Panc1 (cell line): ENCODE measurements around the gene OBP2A. TPM values are rescaled to one million over a fixed set of nuclear protein-coding genes. Genes with fewer than 3 reads are reported as not detected.

Experiments used
- ATAC-seq: fragments of 200-7000 bp; cut with Tn5 transposase; 2 replicates; pipeline ENCODE4 v1.9.1; 2020; ENCODE audit warnings: mild to moderate bottlenecking, moderate library complexity
- BruUV-seq: library from RNA; stranded (reverse); fragments of 400-500 nt; replicated peaks from 2 replicates; lab custom pipeline; 2021; lab: Mats Ljungman, UMichigan
- CTCF ChIA-PET: fragments of 300-600 bp; sonication (Branson Sonifier 250); formaldehyde crosslinking; loops from one replicate; lab custom pipeline; 2022; ENCODE audit warnings: antibody characterized with exemption; lab: Charles Lee
- POLR2A ChIA-PET: fragments of 300-600 bp; sonication (Branson Sonifier 250); formaldehyde crosslinking; loops from one replicate; lab custom pipeline; 2022; ENCODE audit warnings: antibody characterized with exemption; lab: Charles Lee
- DNase-seq: peaks from one replicate; pipeline ENCODE4 v3.0.0-alpha.2; 2010; ENCODE audit warnings: low read depth, low spot score
- H3K27ac ChIP-seq: 2 replicates; pipeline ENCODE4 v1.5.1; 2011; ENCODE audit warnings: mild to moderate bottlenecking, low read length, inconsistent platforms
- H3K27me3 ChIP-seq: fragments of 200-500 bp; sonication (Bioruptor generic); 2 replicates; pipeline ENCODE4 v1.6.0; 2014; ENCODE audit warnings: low read length, inconsistent platforms; ENCODE audit not compliant: control insufficient read depth, insufficient read depth
- H3K36me3 ChIP-seq: fragments of 200-500 bp; sonication (Bioruptor generic); 2 replicates; pipeline ENCODE4 v1.5.1; 2014; ENCODE audit warnings: inconsistent platforms, mild to moderate bottlenecking, low read length, moderate library complexity; ENCODE audit not compliant: control insufficient read depth, insufficient read depth
- H3K4me1 ChIP-seq: 2 replicates; pipeline ENCODE4 v1.5.1; 2011; ENCODE audit warnings: inconsistent platforms, mild to moderate bottlenecking, low read length, moderate library complexity; ENCODE audit not compliant: control insufficient read depth, insufficient read depth
- H3K4me3 ChIP-seq, 2 experiments: 2 replicates each; pipeline ENCODE4 v1.5.1; 2011 to 2012; ENCODE audit warnings: low read depth in 2 of 2, low read length in 2 of 2, mild to moderate bottlenecking in 2 of 2, inconsistent platforms in 1 of 2, moderate library complexity in 1 of 2
- H3K9me3 ChIP-seq: fragments of 200-500 bp; sonication (Bioruptor generic); 2 replicates; pipeline ENCODE4 v1.5.1; 2014; ENCODE audit warnings: low read depth, mild to moderate bottlenecking, inconsistent platforms, low read length, moderate library complexity; ENCODE audit not compliant: control insufficient read depth, insufficient read depth
- POLR2AphosphoS5 ChIP-seq: IDR thresholded peaks from 2 replicates; pipeline ENCODE4 v1.6.1; 2012; ENCODE audit warnings: mild to moderate bottlenecking, low read depth, low read length, moderate library complexity
- SIN3A ChIP-seq: IDR thresholded peaks from 2 replicates; pipeline ENCODE4 v1.6.1; 2012; ENCODE audit warnings: low read depth, mild to moderate bottlenecking, low read length, moderate library complexity, borderline replicate concordance; ENCODE audit not compliant: insufficient read depth
- TCF7L2 ChIP-seq: IDR thresholded peaks from 2 replicates; pipeline ENCODE4 v1.6.1; 2011; ENCODE audit warnings: mild to moderate bottlenecking, low read depth, low read length, inconsistent platforms
- in situ Hi-C: cut with HindIII; loops from 2 replicates; pipeline ENCODE4 v1.10.0; 2016; ENCODE audit warnings: low sequenced_read_pairs, low pct_unique_long_range_greater_than_20kb
- intact Hi-C: fragments of 100-400 bp; cut with micrococcal nuclease; formaldehyde crosslinking; loops from one replicate; pipeline ENCODE4 v1.10.0; 2022; ENCODE audit not compliant: unreplicated experiment
- total RNA-seq: library from RNA; stranded (reverse); gene quantifications from one replicate; pipeline ENCODE4 v1.2.1, GENCODE V29; 2021; ENCODE audit not compliant: unreplicated experiment
- TF ChIP-seq, protein P1 (sequence below): fragments of 450-650 bp; IDR thresholded peaks from 2 replicates; pipeline ENCODE4 v1.5.1; 2017; ENCODE audit warnings: mild to moderate bottlenecking
- TF ChIP-seq, protein P2 (sequence below), 2 experiments: IDR thresholded peaks; 2 replicates each; pipeline ENCODE4 v1.6.1; 2011 to 2012; ENCODE audit warnings: low read depth in 2 of 2, control low read depth in 1 of 2, low read length in 1 of 2, mild to moderate bottlenecking in 1 of 2, moderate library complexity in 1 of 2; ENCODE audit not compliant: insufficient read depth in 1 of 2

OBP2A gene
- total RNA-seq, 1 experiment from 2014 or later = not detected

DNA sequence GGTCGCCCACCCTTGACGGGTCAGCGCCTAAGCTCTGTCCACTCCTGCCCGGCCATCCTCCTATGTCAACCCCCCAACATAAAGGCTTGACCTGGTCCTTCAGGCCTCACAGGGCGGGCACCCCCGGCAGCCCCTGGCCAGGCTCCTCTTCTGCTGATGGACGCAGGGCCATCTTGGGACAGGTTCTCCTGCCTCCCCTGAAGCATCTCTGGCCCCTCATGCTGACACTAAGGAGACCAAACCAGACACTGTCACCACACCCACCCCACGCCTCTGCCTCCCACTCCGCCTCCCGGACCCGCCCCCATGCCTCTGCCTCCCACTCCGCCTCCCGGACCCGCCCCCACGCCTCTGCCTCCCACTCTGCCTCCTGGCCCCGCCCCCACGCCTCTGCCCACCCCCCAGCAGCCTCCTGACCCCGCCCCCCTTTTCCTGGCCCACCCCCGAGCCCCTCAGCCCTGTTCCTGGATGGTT, 6.8 kb downstream of the OBP2A start:
- POLR2A ChIA-PET = no interaction called here
- TF ChIP-seq, protein P1, sequence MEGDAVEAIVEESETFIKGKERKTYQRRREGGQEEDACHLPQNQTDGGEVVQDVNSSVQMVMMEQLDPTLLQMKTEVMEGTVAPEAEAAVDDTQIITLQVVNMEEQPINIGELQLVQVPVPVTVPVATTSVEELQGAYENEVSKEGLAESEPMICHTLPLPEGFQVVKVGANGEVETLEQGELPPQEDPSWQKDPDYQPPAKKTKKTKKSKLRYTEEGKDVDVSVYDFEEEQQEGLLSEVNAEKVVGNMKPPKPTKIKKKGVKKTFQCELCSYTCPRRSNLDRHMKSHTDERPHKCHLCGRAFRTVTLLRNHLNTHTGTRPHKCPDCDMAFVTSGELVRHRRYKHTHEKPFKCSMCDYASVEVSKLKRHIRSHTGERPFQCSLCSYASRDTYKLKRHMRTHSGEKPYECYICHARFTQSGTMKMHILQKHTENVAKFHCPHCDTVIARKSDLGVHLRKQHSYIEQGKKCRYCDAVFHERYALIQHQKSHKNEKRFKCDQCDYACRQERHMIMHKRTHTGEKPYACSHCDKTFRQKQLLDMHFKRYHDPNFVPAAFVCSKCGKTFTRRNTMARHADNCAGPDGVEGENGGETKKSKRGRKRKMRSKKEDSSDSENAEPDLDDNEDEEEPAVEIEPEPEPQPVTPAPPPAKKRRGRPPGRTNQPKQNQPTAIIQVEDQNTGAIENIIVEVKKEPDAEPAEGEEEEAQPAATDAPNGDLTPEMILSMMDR = no peak
- TF ChIP-seq SIN3A (no peak), POLR2AphosphoS5 (no peak), TCF7L2 (no peak)
- TF ChIP-seq, protein P2, sequence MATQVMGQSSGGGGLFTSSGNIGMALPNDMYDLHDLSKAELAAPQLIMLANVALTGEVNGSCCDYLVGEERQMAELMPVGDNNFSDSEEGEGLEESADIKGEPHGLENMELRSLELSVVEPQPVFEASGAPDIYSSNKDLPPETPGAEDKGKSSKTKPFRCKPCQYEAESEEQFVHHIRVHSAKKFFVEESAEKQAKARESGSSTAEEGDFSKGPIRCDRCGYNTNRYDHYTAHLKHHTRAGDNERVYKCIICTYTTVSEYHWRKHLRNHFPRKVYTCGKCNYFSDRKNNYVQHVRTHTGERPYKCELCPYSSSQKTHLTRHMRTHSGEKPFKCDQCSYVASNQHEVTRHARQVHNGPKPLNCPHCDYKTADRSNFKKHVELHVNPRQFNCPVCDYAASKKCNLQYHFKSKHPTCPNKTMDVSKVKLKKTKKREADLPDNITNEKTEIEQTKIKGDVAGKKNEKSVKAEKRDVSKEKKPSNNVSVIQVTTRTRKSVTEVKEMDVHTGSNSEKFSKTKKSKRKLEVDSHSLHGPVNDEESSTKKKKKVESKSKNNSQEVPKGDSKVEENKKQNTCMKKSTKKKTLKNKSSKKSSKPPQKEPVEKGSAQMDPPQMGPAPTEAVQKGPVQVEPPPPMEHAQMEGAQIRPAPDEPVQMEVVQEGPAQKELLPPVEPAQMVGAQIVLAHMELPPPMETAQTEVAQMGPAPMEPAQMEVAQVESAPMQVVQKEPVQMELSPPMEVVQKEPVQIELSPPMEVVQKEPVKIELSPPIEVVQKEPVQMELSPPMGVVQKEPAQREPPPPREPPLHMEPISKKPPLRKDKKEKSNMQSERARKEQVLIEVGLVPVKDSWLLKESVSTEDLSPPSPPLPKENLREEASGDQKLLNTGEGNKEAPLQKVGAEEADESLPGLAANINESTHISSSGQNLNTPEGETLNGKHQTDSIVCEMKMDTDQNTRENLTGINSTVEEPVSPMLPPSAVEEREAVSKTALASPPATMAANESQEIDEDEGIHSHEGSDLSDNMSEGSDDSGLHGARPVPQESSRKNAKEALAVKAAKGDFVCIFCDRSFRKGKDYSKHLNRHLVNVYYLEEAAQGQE (IDR thresholded peaks at IDR 0.05; ENCODE audit: insufficient read depth in 1 of 2, low read depth in 2 of 2, low read length in 1 of 2) = no peak
- CTCF ChIA-PET = no interaction called here
- no TSS peak for BruUV-seq
- intact Hi-C loops (no loop called here), in situ Hi-C loops (no loop called here)
- Histone ChIP-seq H3K9me3 (no peaks in the 10 kb centered on the region), H3K27ac (no peak overlapping the region), H3K27me3 (no peaks in the 10 kb centered on the region), H3K36me3 (no peaks in the 10 kb centered on the region), H3K4me1 (no peaks in the 10 kb centered on the region), H3K4me3 (no peak overlapping the region)
- no peak for ATAC-seq
- no peak for DNase-seq

DNA sequence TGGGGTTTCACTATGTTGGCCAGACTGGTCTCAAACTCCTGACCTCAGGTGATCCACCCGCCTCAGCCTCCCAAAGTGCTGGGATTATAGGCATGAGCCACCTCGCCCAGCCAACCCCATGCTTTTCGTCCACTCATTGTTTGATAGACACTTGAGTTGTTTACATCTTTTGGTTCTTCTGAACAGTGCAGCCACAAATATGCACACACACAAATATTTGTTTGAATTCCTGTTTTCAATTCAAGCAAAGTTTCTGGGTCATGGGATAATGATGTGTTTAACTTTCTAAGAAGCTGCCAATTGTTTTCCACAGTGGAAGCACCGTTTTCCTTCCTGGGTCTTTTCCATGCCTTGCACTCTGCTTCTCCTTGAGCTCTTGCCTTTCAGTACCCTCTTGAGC, 8.8 kb downstream of the OBP2A start:
- intact Hi-C loops = no loop called here
- BruUV-seq = no TSS peak
- Histone ChIP-seq H3K36me3 (no peaks in the 10 kb centered on the region), H3K27me3 (no peaks in the 10 kb centered on the region), H3K4me1 (no peaks in the 10 kb centered on the region), H3K27ac (no peak overlapping the region), H3K9me3 (no peaks in the 10 kb centered on the region), H3K4me3 (no peak overlapping the region)
- ChIA-PET CTCF (no interaction called here), POLR2A (no interaction called here)
- ATAC-seq (no peak), DNase-seq (peak; percentile 5)
- in situ Hi-C loops = no loop called here
- TF ChIP-seq POLR2AphosphoS5 = no peak
- TF ChIP-seq, protein P1 = no peak
- TF ChIP-seq, protein P2 (IDR thresholded peaks at IDR 0.05; ENCODE audit: insufficient read depth in 1 of 2, low read depth in 2 of 2, low read length in 1 of 2) = no peak
- no peak for TF ChIP-seq TCF7L2
- TF ChIP-seq SIN3A = no peak
